T-helper 9 cell (primary cell): ENCODE data around the gene COX4I2.
"Not testable (repeated sequence)": the region's sequence is repeated elsewhere in the genome, so short reads cannot be mapped to it uniquely, and the experiment has no call there.

Experiments used
- DNase-seq: peaks from one replicate; pipeline ENCODE4 v3.0.0-alpha.2; 2020

The COX4I2 gene

GRCh38 chr20:31607640-31608250, 30.0 kb upstream of the COX4I2 start:
- no peak for DNase-seq

- DNase-seq, result no peak
Measured at GRCh38 chr20:31608251-31608945, 29.3 kb upstream of the COX4I2 start.

- not testable (repeated sequence) for DNase-seq
Measured at GRCh38 chr20:31612271-31612640, 25.5 kb upstream of the COX4I2 start.

- DNase-seq, result no peak
Measured at GRCh38 chr20:31615416-31615815, 22.3 kb upstream of the COX4I2 start.

GRCh38 chr20:31617432-31618104, 20.1 kb upstream of the COX4I2 start:
- no peak for DNase-seq

GRCh38 chr20:31620246-31620645, 17.5 kb upstream of the COX4I2 start:
- DNase-seq, result no peak

GRCh38 chr20:31623123-31623505, 14.6 kb upstream of the COX4I2 start:
- not testable (repeated sequence) for DNase-seq

GRCh38 chr20:31626534-31626933, 11.2 kb upstream of the COX4I2 start:
- DNase-seq, result not testable (repeated sequence)

- DNase-seq, result not testable (repeated sequence)
Measured at GRCh38 chr20:31628057-31628456, 9.7 kb upstream of the COX4I2 start.

GRCh38 chr20:31630187-31630790, 7.4 kb upstream of the COX4I2 start:
- no peak for DNase-seq

GRCh38 chr20:31632548-31633338, 5.0 kb upstream of the COX4I2 start:
- DNase-seq, result no peak

- no peak for DNase-seq
Measured at GRCh38 chr20:31633339-31633914, 4.3 kb upstream of the COX4I2 start.

GRCh38 chr20:31638317-31638716, 605 bp downstream of the COX4I2 start:
- DNase-seq, result no peak

- DNase-seq, result no peak
Measured at GRCh38 chr20:31638816-31639215, 1.1 kb downstream of the COX4I2 start.

GRCh38 chr20:31640259-31640658, 2.5 kb downstream of the COX4I2 start:
- no peak for DNase-seq

GRCh38 chr20:31641391-31641790, 3.7 kb downstream of the COX4I2 start:
- DNase-seq, result no peak

- DNase-seq, result no peak
Measured at GRCh38 chr20:31642837-31643236, 5.1 kb downstream of the COX4I2 start.

GRCh38 chr20:31643522-31643921, 5.8 kb downstream of the COX4I2 start:
- DNase-seq, result no peak

- DNase-seq, result no peak
Measured at GRCh38 chr20:31644701-31645100, 7.0 kb downstream of the COX4I2 start.

GRCh38 chr20:31648104-31648503, 10.4 kb downstream of the COX4I2 start:
- DNase-seq, result not testable (repeated sequence)

GRCh38 chr20:31652917-31653396, 15.2 kb downstream of the COX4I2 start:
- DNase-seq, result no peak

GRCh38 chr20:31653561-31653960, 15.8 kb downstream of the COX4I2 start:
- DNase-seq, result no peak
